Fibroblast of pulmonary artery (primary cell): Measurements from ENCODE around the gene DTYMK.

Experiments used
- DNase-seq: peaks from one replicate; pipeline ENCODE4 v3.0.0-alpha.2; 2010; ENCODE audit warnings: low read depth
- H3K4me3 ChIP-seq: replicated peaks from 2 replicates; pipeline ENCODE4 v1.5.1; 2011; ENCODE audit warnings: low read depth, mild to moderate bottlenecking, control low read depth, low read length, moderate library complexity
- CTCF ChIP-seq: IDR thresholded peaks from 2 replicates; pipeline ENCODE4 v1.5.1; 2011; ENCODE audit warnings: mild to moderate bottlenecking, control low read depth, low read length, inconsistent platforms; ENCODE audit errors: missing control alignments

The DTYMK gene

GRCh38 chr2:241724259-241724974 lies 37.8 kb upstream of the DTYMK start:
- no peak overlapping the region for H3K4me3 ChIP-seq
- no peak for DNase-seq
- TF ChIP-seq CTCF: peak; percentile 7

GRCh38 chr2:241722896-241723454 lies 36.4 kb upstream of the DTYMK start:
- TF ChIP-seq CTCF: no peak
- H3K4me3 ChIP-seq: no peak overlapping the region
- DNase-seq: no peak

- H3K4me3 ChIP-seq: no peak overlapping the region
- no peak for TF ChIP-seq CTCF
- DNase-seq: no peak
Measured at GRCh38 chr2:241721852-241722251, 35.2 kb upstream of the DTYMK start.

GRCh38 chr2:241720560-241720959 lies 33.9 kb upstream of the DTYMK start:
- no peak overlapping the region for H3K4me3 ChIP-seq
- no peak for TF ChIP-seq CTCF
- DNase-seq: no peak

GRCh38 chr2:241720099-241720498 lies 33.5 kb upstream of the DTYMK start:
- no peak for TF ChIP-seq CTCF
- H3K4me3 ChIP-seq: no peak overlapping the region
- DNase-seq: no peak

GRCh38 chr2:241719093-241719492 lies 32.5 kb upstream of the DTYMK start:
- no peak for DNase-seq
- no peak overlapping the region for H3K4me3 ChIP-seq
- no peak for TF ChIP-seq CTCF

- H3K4me3 ChIP-seq: no peak overlapping the region
- no peak for TF ChIP-seq CTCF
- no peak for DNase-seq
Measured at GRCh38 chr2:241708879-241709278, 22.3 kb upstream of the DTYMK start.
